HepG2 (cell line): ENCODE results near the gene COQ5. TPM values are rescaled to one million over a fixed set of nuclear protein-coding genes. Genes with fewer than 3 reads are reported as not detected.
A peak's percentile ranks its signal among the peaks of the same experiment; 100 is the strongest.

Experiments used
- ATAC-seq: fragments of 200-7000 bp; cut with Tn5 transposase; 3 replicates; pipeline ENCODE4 v1.9.1; 2020; ENCODE audit warnings: mild to moderate bottlenecking, moderate library complexity
- BruUV-seq: library from RNA; stranded (reverse); fragments of 400-500 nt; replicated peaks from 2 replicates; lab custom pipeline; 2021; lab: Mats Ljungman, UMichigan
- CTCF ChIA-PET: fragments of 300-600 bp; formaldehyde crosslinking; extraction: SDS; loops from one replicate; lab custom pipeline; 2021; ENCODE audit warnings: low total read pairs, inconsistent platforms, low intra/inter-chr PET ratio; lab: Yijun Ruan, JAX
- POLR2A ChIA-PET: fragments of 350-600 bp; sonication (Branson Sonifier 250); formaldehyde crosslinking; loops from one replicate; lab custom pipeline; 2020; ENCODE audit warnings: antibody characterized with exemption, inconsistent platforms; lab: Yijun Ruan, JAX
- DNase-seq: peaks from one replicate; pipeline ENCODE4 v3.0.0-alpha.2; 2015; ENCODE audit warnings: low spot score
- FAIRE-seq: peaks from 3 replicates; lab custom pipeline; 2011; peaks lifted over from hg19 to GRCh38; lab: Jason Lieb, UNC
- H2AFZ ChIP-seq: one replicate; pipeline ENCODE4 v1.6.1; 2011; ENCODE audit warnings: low read length, inconsistent platforms
- H3K27ac ChIP-seq: fragments of 300-600 bp; 3 replicates; pipeline ENCODE4 v1.8.0; 2011; ENCODE audit warnings: mixed run types, mild to moderate bottlenecking, mixed read lengths, low read length, inconsistent platforms; ENCODE audit not compliant: insufficient read depth; ENCODE audit errors: extremely low read length
- H3K27me3 ChIP-seq, 2 experiments: fragments of 200-600 bp in 1 of 2; 2 replicates in 1 of 2; 3 replicates in 1 of 2; pipeline versions ENCODE4 v1.6.0 to v1.8.0; 2011; ENCODE audit warnings: low read length in 2 of 2, mild to moderate bottlenecking in 2 of 2, moderate library complexity in 2 of 2, inconsistent platforms in 1 of 2; ENCODE audit not compliant: insufficient read depth in 2 of 2, control insufficient read depth in 1 of 2
- H3K36me3 ChIP-seq, 2 experiments: fragments of 200-600 bp in 1 of 2; replicated peaks in 1 of 2; 2 replicates in 1 of 2; 3 replicates in 1 of 2; pipeline versions ENCODE4 v1.5.1 to v1.8.0; 2011; ENCODE audit warnings: low read length in 2 of 2, inconsistent platforms in 1 of 2; ENCODE audit not compliant: insufficient read depth in 2 of 2, control insufficient read depth in 1 of 2
- H3K4me1 ChIP-seq: 2 replicates; pipeline ENCODE4 v1.5.1; 2012; ENCODE audit warnings: low read length, inconsistent platforms; ENCODE audit not compliant: insufficient read depth
- H3K4me2 ChIP-seq: 2 replicates; pipeline ENCODE4 v1.6.0; 2011; ENCODE audit warnings: low read depth, low read length, inconsistent platforms
- H3K4me3 ChIP-seq, 3 experiments: fragments of 200-600 bp in 1 of 3; sonication (generic), shearing (Covaris generic) in 1 of 3; replicated peaks in 1 of 3; 2 replicates each; pipeline ENCODE4 v1.5.1; 2011 to 2016; ENCODE audit warnings: low read length in 3 of 3, inconsistent platforms in 2 of 3, low read depth in 2 of 3, mild to moderate bottlenecking in 2 of 3, control low read depth in 1 of 3, mixed read lengths in 1 of 3; ENCODE audit not compliant: insufficient read depth in 1 of 3
- H3K79me2 ChIP-seq: one replicate; pipeline ENCODE4 v1.6.1; 2011; ENCODE audit warnings: low read length, inconsistent platforms; ENCODE audit not compliant: insufficient read depth
- H3K9ac ChIP-seq: 2 replicates; pipeline ENCODE4 v1.6.0; 2011; ENCODE audit warnings: mild to moderate bottlenecking, low read depth, low read length, inconsistent platforms; ENCODE audit not compliant: insufficient read depth
- H3K9me3 ChIP-seq: 2 replicates; pipeline ENCODE4 v1.5.1; 2012; ENCODE audit warnings: mild to moderate bottlenecking, low read length
- H4K20me1 ChIP-seq: 2 replicates; pipeline ENCODE4 v1.6.0; 2011; ENCODE audit warnings: inconsistent platforms, mild to moderate bottlenecking, low read length, moderate library complexity; ENCODE audit not compliant: insufficient read depth
- GATA4 ChIP-seq: sonication (generic); IDR thresholded peaks from 2 replicates; pipeline ENCODE4 v1.6.1; 2016; ENCODE audit warnings: antibody characterized with exemption, low read depth, borderline replicate concordance
- GLMP ChIP-seq: sonication (generic); formaldehyde crosslinking; IDR thresholded peaks from 2 replicates; pipeline ENCODE4 v1.9.0; 2021; ENCODE audit warnings: missing genetic modification reagents, mild to moderate bottlenecking, borderline replicate concordance
- GTF2F1 ChIP-seq: fragments of 150-350 bp; IDR thresholded peaks from 2 replicates; pipeline ENCODE4 v1.6.1; 2014; ENCODE audit warnings: low read length
- HDAC1 ChIP-seq: sonication (generic); formaldehyde crosslinking; IDR thresholded peaks from 2 replicates; pipeline ENCODE4 v1.5.1; 2020; ENCODE audit warnings: mild to moderate bottlenecking, missing genetic modification reagents
- HINFP ChIP-seq: sonication (generic); formaldehyde crosslinking; IDR thresholded peaks from 2 replicates; pipeline ENCODE4 v1.4.0; 2020; ENCODE audit warnings: low read depth, mild to moderate bottlenecking, missing genetic modification reagents
- KDM6A ChIP-seq: IDR thresholded peaks from 2 replicates; pipeline ENCODE4 v1.6.1; 2016; ENCODE audit warnings: low read depth
- KLF11 ChIP-seq: IDR thresholded peaks from 2 replicates; pipeline ENCODE4 v1.6.1; 2016; ENCODE audit warnings: missing compliant biosample characterization
- KLF6 ChIP-seq: IDR thresholded peaks from 2 replicates; pipeline ENCODE4 v1.8.0; 2016; ENCODE audit warnings: missing biosample characterization, missing genetic modification reagents
- MLLT10 ChIP-seq: sonication (generic); formaldehyde crosslinking; IDR thresholded peaks from 2 replicates; pipeline ENCODE4 v1.4.0; 2020; ENCODE audit warnings: missing genetic modification reagents
- MXD4 ChIP-seq: IDR thresholded peaks from 2 replicates; pipeline ENCODE4 v1.6.1; 2016; ENCODE audit warnings: mild to moderate bottlenecking, missing biosample characterization, missing genetic modification reagents
- NFKB2 ChIP-seq: sonication (generic); formaldehyde crosslinking; IDR thresholded peaks from 2 replicates; pipeline ENCODE4 v1.4.0; 2020; ENCODE audit warnings: missing genetic modification reagents, borderline replicate concordance
- NFRKB ChIP-seq: fragments of 450-650 bp; IDR thresholded peaks from 2 replicates; pipeline ENCODE4 v1.6.1; 2017
- PAWR ChIP-seq: sonication (generic); formaldehyde crosslinking; IDR thresholded peaks from 2 replicates; pipeline ENCODE4 v1.4.0; 2020; ENCODE audit warnings: missing genetic modification reagents, mild to moderate bottlenecking, borderline replicate concordance
- POLR2AphosphoS5 ChIP-seq: IDR thresholded peaks from 2 replicates; pipeline ENCODE4 v1.6.1; 2012; ENCODE audit warnings: low read depth, low read length
- RBM22 ChIP-seq: fragments of 200-400 bp; formaldehyde crosslinking; optimal IDR thresholded peaks from 2 replicates; pipeline ENCODE3; 2017; ENCODE audit warnings: mild to moderate bottlenecking, low read length, moderate library complexity
- SUZ12 ChIP-seq: fragments of 150-350 bp; IDR thresholded peaks from 2 replicates; pipeline ENCODE4 v1.6.1; 2014; ENCODE audit warnings: low read depth, low read length
- TBX3 ChIP-seq: fragments of 450-650 bp; IDR thresholded peaks from 2 replicates; pipeline ENCODE4 v1.6.1; 2017; ENCODE audit warnings: antibody characterized with exemption, mild to moderate bottlenecking, inconsistent platforms, borderline replicate concordance
- THAP11 ChIP-seq: IDR thresholded peaks from 2 replicates; pipeline ENCODE4 v1.6.1; 2016; ENCODE audit warnings: missing biosample characterization, missing genetic modification reagents
- THAP9 ChIP-seq: sonication (generic); formaldehyde crosslinking; IDR thresholded peaks from 2 replicates; pipeline ENCODE4; 2020; ENCODE audit warnings: missing genetic modification reagents, mild to moderate bottlenecking, borderline replicate concordance
- ZFP90 ChIP-seq: sonication (generic); formaldehyde crosslinking; IDR thresholded peaks from 2 replicates; pipeline ENCODE4 v1.8.0; 2022; ENCODE audit warnings: missing genetic modification reagents, mild to moderate bottlenecking, inconsistent platforms, borderline replicate concordance
- ZNF713 ChIP-seq: sonication (generic); formaldehyde crosslinking; IDR thresholded peaks from 2 replicates; pipeline ENCODE4 v1.4.0; 2020; ENCODE audit warnings: mild to moderate bottlenecking, missing genetic modification reagents
- WGBS: methylation state at CpG from one replicate; pipeline ENCODE4 v1.1.6; 2017; ENCODE audit warnings: low lambda C conversion rate; 5-methylcytosine and 5-hydroxymethylcytosine counted together
- in situ Hi-C: cut with HindIII; loops from 2 replicates; pipeline ENCODE4 v1.10.0; 2017; ENCODE audit warnings: low pct_unique_long_range_greater_than_20kb; ENCODE audit not compliant: extremely low pct_ligation_motif_present
- intact Hi-C: fragments of 100-400 bp; cut with micrococcal nuclease; formaldehyde crosslinking; loops from one replicate; pipeline ENCODE4 v1.10.0; 2022; ENCODE audit not compliant: unreplicated experiment
- polyA plus RNA-seq, 8 experiments: library from polyadenylated mRNA; depleted of rRNA in 3 of 8; stranded (reverse) in 7 of 8; unstranded in 1 of 8; fragments of >200 nt; fragmentation: Illumina TruSeq in 4 of 8; extraction: Trizol in 4 of 8; gene quantifications; 2 replicates each; pipeline versions ENCODE4 v1.2.1 to v1.2.3, GENCODE V29; 2011 to 2016; ENCODE audit warnings: low read depth in 4 of 8, missing spikeins in 1 of 8, mixed read lengths in 1 of 8; ENCODE audit not compliant: insufficient read depth in 1 of 8
- total RNA-seq, 5 experiments: library from RNA; depleted of rRNA; stranded (reverse); fragments of >200 nt; fragmentation: Illumina TruSeq; extraction: Trizol; gene quantifications; 2 replicates each; pipeline ENCODE4 v1.2.3, GENCODE V29; 2016; ENCODE audit warnings: low read depth in 1 of 5

The COQ5 gene
- total and polyA plus RNA-seq, 2 of the 13 experiments (the other 11 are each of a cell fraction or from before 2014, with no cell fraction given) = 36.4 to 41.5 TPM

- ATAC-seq = peak; percentile 76
- peak; percentile 19; the same call in 1 of the 2 replicates for TF ChIP-seq MXD4 (CRISPR knock-in tag)
- peak; percentile 67; the same call in 1 of the 2 replicates for TF ChIP-seq NFKB2 (CRISPR knock-in tag)
- no peak for TF ChIP-seq THAP9
- no peak for TF ChIP-seq MLLT10 (CRISPR knock-in tag)
- no peak for TF ChIP-seq TBX3
- peak; percentile 48; the same call in 1 of the 2 replicates for TF ChIP-seq GATA4
- TF ChIP-seq ZFP90 (CRISPR knock-in tag) = 0 out of 2 replicates have a peak, but pooled peaks have one; percentile 11
- TF ChIP-seq GTF2F1 = no peak
- peak; percentile 98 for TF ChIP-seq THAP11 (CRISPR knock-in tag)
- no peak for TF ChIP-seq NFRKB
- no peak for TF ChIP-seq KLF11 (CRISPR knock-in tag)
- no peak for TF ChIP-seq GLMP (CRISPR knock-in tag)
- TF ChIP-seq KDM6A (CRISPR knock-in tag) = no peak
- 0 out of 2 replicates have a peak, but pooled peaks have one; percentile 31 for TF ChIP-seq HINFP
- TF ChIP-seq RBM22 = peak; percentile 6
- TF ChIP-seq PAWR (CRISPR knock-in tag) = no peak
- peak; percentile 98 for TF ChIP-seq POLR2AphosphoS5
- peak; percentile 56 for TF ChIP-seq SUZ12
- TF ChIP-seq KLF6 (CRISPR knock-in tag) = no peak
- no peak for TF ChIP-seq ZNF713 (CRISPR knock-in tag)
- 0 out of 2 replicates have a peak, but pooled peaks have one; percentile 1 for TF ChIP-seq HDAC1 (CRISPR knock-in tag)
Observed at GRCh38 chr12:120534203-120534702, 5.3 kb upstream of the COQ5 start, which contains the start of gene RNF10. TSS of gene RNF10 (plus strand) at chr12:120534356. CDS start at chr12:120534812, 456 bp downstream.

More at GRCh38 chr12:120534203-120534702, 5.3 kb upstream of the COQ5 start, which contains the start of gene RNF10:
- peaks cover 48% of the 10 kb centered on the region for H3K79me2 ChIP-seq
- POLR2A ChIA-PET = interaction anchor here (1.0 to 3.0 kb wide), 5 partner anchors 12 to 47 kb away, joined by 3 to 14 read pairs (median 6); partner anchors contain the start of genes DYNLL1 and POP5
- peaks cover under 1 to 2% of the 10 kb centered on the region in 2 experiments; a peak in 3 of 5 replicates for H3K36me3 ChIP-seq
- peak within 1 kb of the TSS; percentile 80 for H3K27ac ChIP-seq
- in situ Hi-C loops = no loop called here
- DNase-seq (peak; percentile 84), FAIRE-seq (peak; percentile 23)
- CTCF ChIA-PET = no interaction called here
- 0% methylated on average over 13 of the region's 43 CpGs for WGBS
- H3K9me3 ChIP-seq = no peaks in the 10 kb centered on the region
- intact Hi-C loops = loop anchor here (5.0 kb wide), 1 partner anchor 77 kb away; no protein-coding TSS in a partner anchor
- peaks cover 29% of the 10 kb centered on the region for H3K4me1 ChIP-seq
- no peaks in the 10 kb centered on the region for H3K27me3 ChIP-seq
- BruUV-seq = no TSS peak
- H2AFZ ChIP-seq = no peak within 1 kb of the TSS
- H4K20me1 ChIP-seq = peaks cover 40% of the 10 kb centered on the region
- peak within 1 kb of the TSS; percentile 93 for H3K9ac ChIP-seq
- H3K4me2 ChIP-seq = peak within 1 kb of the TSS; percentile 87
- H3K4me3 ChIP-seq = peak within 1 kb of the TSS; percentile 72 to 95 (median 88)
